ENCODE results near the gene MYOZ3. TPM values are rescaled to one million over a fixed set of nuclear protein-coding genes. Genes with fewer than 3 reads are reported as not detected.

Gene MYOZ3
- polyA plus RNA-seq, 1 of the 3 experiments (the other 2 are of a cell fraction), result 0.26 TPM

DNA sequence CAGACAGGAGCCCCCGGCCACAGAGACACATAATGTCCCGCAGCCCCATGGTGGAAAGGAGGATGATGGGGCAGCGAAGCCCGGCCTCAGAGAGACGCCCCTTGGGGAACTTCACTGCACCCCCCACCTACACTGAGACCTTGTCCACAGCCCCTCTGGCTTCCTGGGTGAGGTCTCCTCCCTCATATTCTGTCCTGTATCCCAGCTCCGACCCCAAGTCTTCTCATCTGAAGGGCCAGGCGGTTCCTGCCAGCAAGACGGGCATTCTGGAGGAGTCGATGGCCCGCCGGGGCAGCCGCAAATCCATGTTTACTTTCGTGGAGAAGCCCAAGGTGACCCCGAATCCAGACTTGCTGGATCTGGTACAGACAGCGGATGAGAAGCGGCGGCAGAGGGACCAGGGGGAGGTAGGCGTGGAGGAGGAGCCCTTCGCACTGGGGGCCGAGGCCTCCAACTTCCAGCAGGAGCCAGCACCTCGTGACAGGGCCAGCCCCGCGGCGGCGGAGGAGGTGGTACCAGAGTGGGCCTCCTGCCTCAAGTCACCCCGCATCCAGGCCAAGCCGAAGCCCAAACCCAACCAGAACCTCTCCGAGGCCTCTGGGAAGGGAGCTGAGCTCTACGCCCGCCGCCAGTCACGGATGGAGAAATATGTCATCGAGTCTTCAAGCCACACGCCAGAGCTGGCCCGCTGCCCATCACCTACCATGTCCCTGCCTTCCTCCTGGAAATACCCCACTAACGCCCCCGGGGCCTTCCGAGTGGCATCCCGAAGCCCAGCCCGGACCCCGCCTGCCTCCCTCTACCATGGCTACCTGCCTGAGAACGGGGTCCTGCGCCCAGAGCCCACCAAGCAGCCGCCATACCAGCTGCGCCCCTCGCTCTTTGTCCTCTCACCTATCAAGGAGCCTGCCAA, 11.7 kb upstream of the MYOZ3 start:
- Histone ChIP-seq H3K27ac (ENCODE audit: low read depth in 2 of 2, low read length in 1 of 2) (no peak overlapping the region; a peak in 1 of 4 replicates), H3K36me3 (replicated peaks in 1 of 2; ENCODE audit: control insufficient read depth in 1 of 2, insufficient read depth in 2 of 2, low read length in 1 of 2) (peaks cover 11 to 37% of the 10 kb centered on the region in 2 experiments), H4K20me1 (ENCODE audit: insufficient read depth) (no peaks in the 10 kb centered on the region; the same call in none of the 2 replicates), H3K4me2 (no peak overlapping the region), H3K9me3 (no peaks in the 10 kb centered on the region), H2AFZ (ENCODE audit: low read depth) (no peak overlapping the region), H3K4me3 (ENCODE audit: low read depth in 2 of 2, low read length in 1 of 2) (no peak overlapping the region), H3F3A (replicated peaks; ENCODE audit: insufficient read depth) (peaks cover 6% of the 10 kb centered on the region), H3K9ac (no peak overlapping the region), H3K4me1 (ENCODE audit: control insufficient read depth in 1 of 2, insufficient read depth in 2 of 2, low read depth in 1 of 2, low read length in 1 of 2) (peaks cover 22 to 52% of the 10 kb centered on the region in 2 experiments), H3K79me2 (ENCODE audit: insufficient read depth) (peaks cover 26% of the 10 kb centered on the region), H3K9me2 (no peaks in the 10 kb centered on the region), H3K27me3 (ENCODE audit: insufficient read depth) (no peaks in the 10 kb centered on the region)
- TF ChIP-seq, protein P1, sequence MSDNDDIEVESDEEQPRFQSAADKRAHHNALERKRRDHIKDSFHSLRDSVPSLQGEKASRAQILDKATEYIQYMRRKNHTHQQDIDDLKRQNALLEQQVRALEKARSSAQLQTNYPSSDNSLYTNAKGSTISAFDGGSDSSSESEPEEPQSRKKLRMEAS (IDR thresholded peaks at IDR 0.05; ENCODE audit: low read depth), result no peak
- TF ChIP-seq, protein P2, sequence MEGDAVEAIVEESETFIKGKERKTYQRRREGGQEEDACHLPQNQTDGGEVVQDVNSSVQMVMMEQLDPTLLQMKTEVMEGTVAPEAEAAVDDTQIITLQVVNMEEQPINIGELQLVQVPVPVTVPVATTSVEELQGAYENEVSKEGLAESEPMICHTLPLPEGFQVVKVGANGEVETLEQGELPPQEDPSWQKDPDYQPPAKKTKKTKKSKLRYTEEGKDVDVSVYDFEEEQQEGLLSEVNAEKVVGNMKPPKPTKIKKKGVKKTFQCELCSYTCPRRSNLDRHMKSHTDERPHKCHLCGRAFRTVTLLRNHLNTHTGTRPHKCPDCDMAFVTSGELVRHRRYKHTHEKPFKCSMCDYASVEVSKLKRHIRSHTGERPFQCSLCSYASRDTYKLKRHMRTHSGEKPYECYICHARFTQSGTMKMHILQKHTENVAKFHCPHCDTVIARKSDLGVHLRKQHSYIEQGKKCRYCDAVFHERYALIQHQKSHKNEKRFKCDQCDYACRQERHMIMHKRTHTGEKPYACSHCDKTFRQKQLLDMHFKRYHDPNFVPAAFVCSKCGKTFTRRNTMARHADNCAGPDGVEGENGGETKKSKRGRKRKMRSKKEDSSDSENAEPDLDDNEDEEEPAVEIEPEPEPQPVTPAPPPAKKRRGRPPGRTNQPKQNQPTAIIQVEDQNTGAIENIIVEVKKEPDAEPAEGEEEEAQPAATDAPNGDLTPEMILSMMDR (IDR thresholded peaks at IDR 0.05), result no peak
- TF ChIP-seq RFX5 (IDR thresholded peaks at IDR 0.05; ENCODE audit: low read length) (no peak), RCOR1 (IDR thresholded peaks at IDR 0.05; ENCODE audit: low read length) (no peak), MXI1 (IDR thresholded peaks at IDR 0.05; ENCODE audit: low read depth, low read length) (no peak), MEF2A (IDR thresholded peaks at IDR 0.05; ENCODE audit: borderline replicate concordance, low read depth) (no peak), GATA2 (CRISPR knock-in tag; IDR thresholded peaks at IDR 0.05) (no peak), EZH2phosphoT487 (IDR thresholded peaks at IDR 0.05; ENCODE audit: borderline replicate concordance, low read depth) (no peak), NFIC (IDR thresholded peaks at IDR 0.05; ENCODE audit: borderline replicate concordance) (no peak), EP300 (IDR thresholded peaks at IDR 0.05; ENCODE audit: borderline replicate concordance in 1 of 2, low read depth in 1 of 2, low read length in 1 of 2) (no peak), POLR2AphosphoS5 (IDR thresholded peaks at IDR 0.05; ENCODE audit: low read depth, low read length) (no peak), CHD2 (IDR thresholded peaks at IDR 0.05; ENCODE audit: low read length, partially characterized antibody) (no peak)
- TF ChIP-seq, protein P3, sequence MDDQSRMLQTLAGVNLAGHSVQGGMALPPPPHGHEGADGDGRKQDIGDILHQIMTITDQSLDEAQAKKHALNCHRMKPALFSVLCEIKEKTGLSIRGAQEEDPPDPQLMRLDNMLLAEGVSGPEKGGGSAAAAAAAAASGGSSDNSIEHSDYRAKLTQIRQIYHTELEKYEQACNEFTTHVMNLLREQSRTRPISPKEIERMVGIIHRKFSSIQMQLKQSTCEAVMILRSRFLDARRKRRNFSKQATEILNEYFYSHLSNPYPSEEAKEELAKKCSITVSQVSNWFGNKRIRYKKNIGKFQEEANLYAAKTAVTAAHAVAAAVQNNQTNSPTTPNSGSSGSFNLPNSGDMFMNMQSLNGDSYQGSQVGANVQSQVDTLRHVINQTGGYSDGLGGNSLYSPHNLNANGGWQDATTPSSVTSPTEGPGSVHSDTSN (IDR thresholded peaks at IDR 0.05), result no peak
- TF ChIP-seq, protein P4, sequence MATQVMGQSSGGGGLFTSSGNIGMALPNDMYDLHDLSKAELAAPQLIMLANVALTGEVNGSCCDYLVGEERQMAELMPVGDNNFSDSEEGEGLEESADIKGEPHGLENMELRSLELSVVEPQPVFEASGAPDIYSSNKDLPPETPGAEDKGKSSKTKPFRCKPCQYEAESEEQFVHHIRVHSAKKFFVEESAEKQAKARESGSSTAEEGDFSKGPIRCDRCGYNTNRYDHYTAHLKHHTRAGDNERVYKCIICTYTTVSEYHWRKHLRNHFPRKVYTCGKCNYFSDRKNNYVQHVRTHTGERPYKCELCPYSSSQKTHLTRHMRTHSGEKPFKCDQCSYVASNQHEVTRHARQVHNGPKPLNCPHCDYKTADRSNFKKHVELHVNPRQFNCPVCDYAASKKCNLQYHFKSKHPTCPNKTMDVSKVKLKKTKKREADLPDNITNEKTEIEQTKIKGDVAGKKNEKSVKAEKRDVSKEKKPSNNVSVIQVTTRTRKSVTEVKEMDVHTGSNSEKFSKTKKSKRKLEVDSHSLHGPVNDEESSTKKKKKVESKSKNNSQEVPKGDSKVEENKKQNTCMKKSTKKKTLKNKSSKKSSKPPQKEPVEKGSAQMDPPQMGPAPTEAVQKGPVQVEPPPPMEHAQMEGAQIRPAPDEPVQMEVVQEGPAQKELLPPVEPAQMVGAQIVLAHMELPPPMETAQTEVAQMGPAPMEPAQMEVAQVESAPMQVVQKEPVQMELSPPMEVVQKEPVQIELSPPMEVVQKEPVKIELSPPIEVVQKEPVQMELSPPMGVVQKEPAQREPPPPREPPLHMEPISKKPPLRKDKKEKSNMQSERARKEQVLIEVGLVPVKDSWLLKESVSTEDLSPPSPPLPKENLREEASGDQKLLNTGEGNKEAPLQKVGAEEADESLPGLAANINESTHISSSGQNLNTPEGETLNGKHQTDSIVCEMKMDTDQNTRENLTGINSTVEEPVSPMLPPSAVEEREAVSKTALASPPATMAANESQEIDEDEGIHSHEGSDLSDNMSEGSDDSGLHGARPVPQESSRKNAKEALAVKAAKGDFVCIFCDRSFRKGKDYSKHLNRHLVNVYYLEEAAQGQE (IDR thresholded peaks at IDR 0.05; ENCODE audit: low read depth, low read length), result no peak
- ChIA-PET CTCF (interaction anchor here (12.2 kb wide), 1 partner anchor 88 kb away, joined by 160 read pairs; no protein-coding TSS in a partner anchor), POLR2A (no interaction called here)
- no peak for DNase-seq
- WGBS (ENCODE audit: low lambda C conversion rate), result 93% methylated on average over 33 of the region's 46 CpGs
